ENCODE data around the gene ADGRL1.

DNA sequence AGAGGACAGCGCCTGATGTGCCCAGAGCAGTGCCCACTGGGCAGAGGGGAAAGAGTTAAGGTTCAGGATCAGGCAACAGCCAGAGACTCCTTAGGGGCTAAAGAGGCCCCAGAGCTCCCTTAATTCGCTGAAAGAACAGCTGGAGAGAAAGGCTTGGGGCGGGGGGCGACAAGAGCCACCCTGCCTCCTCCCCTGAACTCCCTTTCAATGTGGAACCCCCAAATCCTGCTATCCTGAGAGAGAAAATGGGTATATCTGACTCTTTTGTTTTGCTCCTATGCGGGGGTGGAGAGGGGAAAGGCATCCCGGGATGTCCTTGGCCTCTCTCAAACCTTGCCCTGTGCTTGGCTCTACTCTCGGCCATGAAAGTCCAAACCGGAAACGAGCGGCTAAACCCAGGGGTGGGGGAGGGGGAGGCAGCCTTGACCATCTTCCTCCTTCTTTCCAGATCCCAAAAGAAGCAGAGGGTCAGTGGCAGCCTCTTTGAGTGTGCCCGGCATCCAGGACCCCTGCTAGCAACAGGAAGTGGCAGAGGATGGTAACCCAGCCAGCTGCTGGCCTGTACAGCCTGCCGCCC lies 93.1 kb downstream of the ADGRL1 start:
- no peak for TF ChIP-seq CTCF (IDR thresholded peaks at IDR 0.05; ENCODE audit: low read depth, low read length)
- TF ChIP-seq, protein P1, sequence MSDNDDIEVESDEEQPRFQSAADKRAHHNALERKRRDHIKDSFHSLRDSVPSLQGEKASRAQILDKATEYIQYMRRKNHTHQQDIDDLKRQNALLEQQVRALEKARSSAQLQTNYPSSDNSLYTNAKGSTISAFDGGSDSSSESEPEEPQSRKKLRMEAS (IDR thresholded peaks at IDR 0.05; ENCODE audit: low read depth, low read length), result no peak
- TF ChIP-seq POLR2A (IDR thresholded peaks at IDR 0.05; ENCODE audit: extremely low read depth, insufficient read length), result no peak
- TF ChIP-seq MYC (IDR thresholded peaks at IDR 0.05; ENCODE audit: low read depth, low read length), result no peak
